Activated naive CD8-positive, alpha-beta T cell (primary cell): ENCODE data around the gene CEP57L1.
"Not testable (repeated sequence)": the region's sequence is repeated elsewhere in the genome, so short reads cannot be mapped to it uniquely, and the experiment has no call there.

Source experiments
- H3K27ac Mint-ChIP-seq: one replicate; pipeline ENCODE4 v1.8.0; 2021; ENCODE audit warnings: mixed read lengths
- H3K27me3 Mint-ChIP-seq: one replicate; pipeline ENCODE4 v1.8.0; 2021; ENCODE audit warnings: mixed read lengths
- H3K36me3 Mint-ChIP-seq: one replicate; pipeline ENCODE4 v1.8.0; 2021; ENCODE audit warnings: mixed read lengths
- H3K4me1 Mint-ChIP-seq: one replicate; pipeline ENCODE4 v1.8.0; 2021; ENCODE audit warnings: low read depth, mixed read lengths
- H3K4me3 Mint-ChIP-seq: one replicate; pipeline ENCODE4 v1.8.0; 2021; ENCODE audit warnings: mild to moderate bottlenecking, mixed read lengths
- H3K9me3 Mint-ChIP-seq: one replicate; pipeline ENCODE4 v1.8.0; 2021; ENCODE audit warnings: low read depth, mixed read lengths

The CEP57L1 gene

GRCh38 chr6:109060571-109060970 is 34.7 kb upstream of the CEP57L1 start:
- no peaks in the 10 kb centered on the region for H3K9me3 Mint-ChIP-seq
- H3K4me3 Mint-ChIP-seq, result no peak overlapping the region
- H3K4me1 Mint-ChIP-seq, result peaks cover 42% of the 10 kb centered on the region
- peak overlapping the region; percentile 5 for H3K27ac Mint-ChIP-seq
- H3K27me3 Mint-ChIP-seq, result no peaks in the 10 kb centered on the region
- peaks cover 3% of the 10 kb centered on the region for H3K36me3 Mint-ChIP-seq

- H3K36me3 Mint-ChIP-seq, result peaks cover 3% of the 10 kb centered on the region
- no peak overlapping the region for H3K4me3 Mint-ChIP-seq
- H3K4me1 Mint-ChIP-seq, result peaks cover 40% of the 10 kb centered on the region
- H3K27ac Mint-ChIP-seq, result no peak overlapping the region
- no peaks in the 10 kb centered on the region for H3K9me3 Mint-ChIP-seq
- no peaks in the 10 kb centered on the region for H3K27me3 Mint-ChIP-seq
These were observed 33.1 kb upstream of the CEP57L1 start for GRCh38 chr6:109062216-109062615.

GRCh38 chr6:109062767-109063352 is 32.4 kb upstream of the CEP57L1 start:
- H3K36me3 Mint-ChIP-seq, result peaks cover 3% of the 10 kb centered on the region
- H3K4me3 Mint-ChIP-seq, result no peak overlapping the region
- no peaks in the 10 kb centered on the region for H3K27me3 Mint-ChIP-seq
- no peaks in the 10 kb centered on the region for H3K9me3 Mint-ChIP-seq
- peaks cover 42% of the 10 kb centered on the region for H3K4me1 Mint-ChIP-seq
- H3K27ac Mint-ChIP-seq, result peak overlapping the region; percentile 24

- H3K4me3 Mint-ChIP-seq, result no peak overlapping the region
- H3K9me3 Mint-ChIP-seq, result no peaks in the 10 kb centered on the region
- H3K27ac Mint-ChIP-seq, result no peak overlapping the region
- H3K27me3 Mint-ChIP-seq, result no peaks in the 10 kb centered on the region
- H3K36me3 Mint-ChIP-seq, result no peaks in the 10 kb centered on the region
- H3K4me1 Mint-ChIP-seq, result peaks cover 22% of the 10 kb centered on the region
These were observed 25.6 kb upstream of the CEP57L1 start for GRCh38 chr6:109069746-109070145.

GRCh38 chr6:109071125-109071917 is 24.0 kb upstream of the CEP57L1 start:
- Mint-ChIP-seq H3K9me3 (no peaks in the 10 kb centered on the region), H3K27ac (peak overlapping the region; percentile 67), H3K4me3 (peak overlapping the region; percentile 51), H3K36me3 (no peaks in the 10 kb centered on the region), H3K4me1 (peaks cover 22% of the 10 kb centered on the region), H3K27me3 (no peaks in the 10 kb centered on the region)

GRCh38 chr6:109073344-109074132 is 21.8 kb upstream of the CEP57L1 start:
- Mint-ChIP-seq H3K27me3 (no peaks in the 10 kb centered on the region), H3K9me3 (no peaks in the 10 kb centered on the region), H3K4me3 (no peak overlapping the region), H3K36me3 (no peaks in the 10 kb centered on the region), H3K4me1 (peaks cover 20% of the 10 kb centered on the region), H3K27ac (no peak overlapping the region)

- Mint-ChIP-seq H3K27me3 (no peaks in the 10 kb centered on the region), H3K4me3 (no peak overlapping the region), H3K4me1 (peaks cover 20% of the 10 kb centered on the region), H3K27ac (no peak overlapping the region), H3K36me3 (no peaks in the 10 kb centered on the region), H3K9me3 (no peaks in the 10 kb centered on the region)
These were observed 21.2 kb upstream of the CEP57L1 start for GRCh38 chr6:109074133-109074415.

- Mint-ChIP-seq H3K27me3 (no peaks in the 10 kb centered on the region), H3K36me3 (no peaks in the 10 kb centered on the region), H3K4me3 (no peak overlapping the region), H3K9me3 (no peaks in the 10 kb centered on the region), H3K27ac (no peak overlapping the region), H3K4me1 (peaks cover 17% of the 10 kb centered on the region)
These were observed 19.4 kb upstream of the CEP57L1 start for GRCh38 chr6:109075934-109076333.

- H3K27ac Mint-ChIP-seq, result no peak overlapping the region
These were observed 18.9 kb upstream of the CEP57L1 start for GRCh38 chr6:109076377-109076776.

GRCh38 chr6:109079981-109080380 is 15.3 kb upstream of the CEP57L1 start:
- Mint-ChIP-seq H3K9me3 (no peaks in the 10 kb centered on the region), H3K27ac (no peak overlapping the region)

More at GRCh38 chr6:109076377-109076776, 18.9 kb upstream of the CEP57L1 start:
- no peak overlapping the region for H3K4me3 Mint-ChIP-seq
- peaks cover 12% of the 10 kb centered on the region for H3K4me1 Mint-ChIP-seq
- H3K36me3 Mint-ChIP-seq, result no peaks in the 10 kb centered on the region
- H3K9me3 Mint-ChIP-seq, result no peaks in the 10 kb centered on the region
- H3K27me3 Mint-ChIP-seq, result no peaks in the 10 kb centered on the region

GRCh38 chr6:109081026-109081425 is 14.3 kb upstream of the CEP57L1 start:
- Mint-ChIP-seq H3K27me3 (no peaks in the 10 kb centered on the region), H3K27ac (no peak overlapping the region), H3K36me3 (peaks cover 3% of the 10 kb centered on the region), H3K4me1 (peaks cover 2% of the 10 kb centered on the region), H3K9me3 (no peaks in the 10 kb centered on the region), H3K4me3 (no peak overlapping the region)

More at GRCh38 chr6:109079981-109080380, 15.3 kb upstream of the CEP57L1 start:
- Mint-ChIP-seq H3K27me3 (no peaks in the 10 kb centered on the region), H3K4me1 (peaks cover 2% of the 10 kb centered on the region), H3K4me3 (no peak overlapping the region), H3K36me3 (peaks cover 3% of the 10 kb centered on the region)

- Mint-ChIP-seq H3K4me1 (peaks cover 1% of the 10 kb centered on the region), H3K9me3 (no peaks in the 10 kb centered on the region), H3K4me3 (no peak overlapping the region)
These were observed 13.7 kb upstream of the CEP57L1 start for GRCh38 chr6:109081516-109082187.

GRCh38 chr6:109082188-109082577 is 13.1 kb upstream of the CEP57L1 start:
- H3K4me1 Mint-ChIP-seq, result no peaks in the 10 kb centered on the region
- H3K36me3 Mint-ChIP-seq, result peaks cover 4% of the 10 kb centered on the region
- no peaks in the 10 kb centered on the region for H3K9me3 Mint-ChIP-seq
- no peak overlapping the region for H3K27ac Mint-ChIP-seq
- H3K4me3 Mint-ChIP-seq, result no peak overlapping the region
- H3K27me3 Mint-ChIP-seq, result no peaks in the 10 kb centered on the region

More at GRCh38 chr6:109081516-109082187, 13.7 kb upstream of the CEP57L1 start:
- Mint-ChIP-seq H3K27me3 (no peaks in the 10 kb centered on the region), H3K36me3 (peaks cover 3% of the 10 kb centered on the region), H3K27ac (no peak overlapping the region)

- no peaks in the 10 kb centered on the region for H3K27me3 Mint-ChIP-seq
- H3K4me1 Mint-ChIP-seq, result peaks cover 4% of the 10 kb centered on the region
- H3K27ac Mint-ChIP-seq, result no peak overlapping the region
- H3K9me3 Mint-ChIP-seq, result no peaks in the 10 kb centered on the region
- H3K4me3 Mint-ChIP-seq, result no peak overlapping the region
- H3K36me3 Mint-ChIP-seq, result peaks cover 5% of the 10 kb centered on the region
These were observed 11.7 kb upstream of the CEP57L1 start for GRCh38 chr6:109083657-109084056.

GRCh38 chr6:109084146-109084545 is 11.2 kb upstream of the CEP57L1 start:
- H3K27me3 Mint-ChIP-seq, H3K36me3 Mint-ChIP-seq, H3K4me3 Mint-ChIP-seq, H3K9me3 Mint-ChIP-seq, H3K27ac Mint-ChIP-seq, H3K4me1 Mint-ChIP-seq: not testable (repeated sequence)
